ENCODE measurements around the gene ZNF155. TPM values are rescaled to one million over a fixed set of nuclear protein-coding genes. Genes with fewer than 3 reads are reported as not detected.

The ZNF155 gene
- total and polyA plus RNA-seq, 10 of the 15 experiments (the other 5 are each of a cell fraction or from before 2014, with no cell fraction given), result 2.4 to 12.2 (median 5.6) TPM

DNA sequence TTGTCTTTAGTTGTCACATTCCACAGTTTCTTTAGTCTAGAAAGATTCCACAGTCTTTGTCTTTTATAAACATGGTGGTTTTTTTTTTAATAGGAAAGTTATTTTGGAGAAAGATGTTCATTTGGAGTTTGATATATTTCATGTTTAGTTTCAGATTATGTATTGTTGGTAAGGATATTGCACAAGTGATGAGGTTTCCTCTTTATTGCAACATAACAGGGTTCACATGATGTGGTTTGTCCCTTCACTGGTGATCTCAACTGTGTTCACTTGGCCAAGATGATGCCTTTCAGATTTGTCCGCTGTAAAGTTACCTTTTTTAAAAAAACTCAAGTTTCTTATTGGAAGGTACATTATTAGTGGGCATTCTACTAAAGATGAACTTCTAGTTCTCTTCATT is 22.0 kb downstream of the ZNF155 start:
- TF ChIP-seq GATAD2B (conservative IDR thresholded peaks at IDR 0.05; ENCODE audit: low read depth) (no peak), FOS (IDR thresholded peaks at IDR 0.05; ENCODE audit: borderline replicate concordance, extremely low read depth, insufficient read length) (no peak), FOXK2 (IDR thresholded peaks at IDR 0.05) (no peak), RELA (IDR thresholded peaks at IDR 0.05; ENCODE audit: borderline replicate concordance, partially characterized antibody) (no peak), RB1 (IDR thresholded peaks at IDR 0.05; ENCODE audit: borderline replicate concordance) (no peak), SMAD1 (IDR thresholded peaks at IDR 0.05; ENCODE audit: low read depth, partially characterized antibody) (no peak), ZNF207 (IDR thresholded peaks at IDR 0.05; ENCODE audit: borderline replicate concordance) (no peak), TAF1 (IDR thresholded peaks at IDR 0.05; ENCODE audit: borderline replicate concordance, low read depth, low read length) (no peak), RCOR1 (conservative IDR thresholded peaks at IDR 0.05; ENCODE audit: low read depth, low read length) (no peak), FOXM1 (IDR thresholded peaks at IDR 0.05; ENCODE audit: low read depth, low read length) (no peak), PAX8 (IDR thresholded peaks at IDR 0.05) (no peak), SUPT20H (IDR thresholded peaks at IDR 0.05; ENCODE audit: borderline replicate concordance, control insufficient read depth, low read depth, low read length) (no peak), HDAC6 (IDR thresholded peaks at IDR 0.05; ENCODE audit: unreplicated experiment) (no peak), NBN (IDR thresholded peaks at IDR 0.05) (no peak), MXI1 (IDR thresholded peaks at IDR 0.05; ENCODE audit: low read depth, low read length) (no peak), TCF12 (IDR thresholded peaks at IDR 0.05; ENCODE audit: low read depth, low read length) (no peak), TCF7 (IDR thresholded peaks at IDR 0.05; ENCODE audit: borderline replicate concordance) (no peak), GABPA (IDR thresholded peaks at IDR 0.05; ENCODE audit: low read depth) (no peak)
- TF ChIP-seq, protein P1, sequence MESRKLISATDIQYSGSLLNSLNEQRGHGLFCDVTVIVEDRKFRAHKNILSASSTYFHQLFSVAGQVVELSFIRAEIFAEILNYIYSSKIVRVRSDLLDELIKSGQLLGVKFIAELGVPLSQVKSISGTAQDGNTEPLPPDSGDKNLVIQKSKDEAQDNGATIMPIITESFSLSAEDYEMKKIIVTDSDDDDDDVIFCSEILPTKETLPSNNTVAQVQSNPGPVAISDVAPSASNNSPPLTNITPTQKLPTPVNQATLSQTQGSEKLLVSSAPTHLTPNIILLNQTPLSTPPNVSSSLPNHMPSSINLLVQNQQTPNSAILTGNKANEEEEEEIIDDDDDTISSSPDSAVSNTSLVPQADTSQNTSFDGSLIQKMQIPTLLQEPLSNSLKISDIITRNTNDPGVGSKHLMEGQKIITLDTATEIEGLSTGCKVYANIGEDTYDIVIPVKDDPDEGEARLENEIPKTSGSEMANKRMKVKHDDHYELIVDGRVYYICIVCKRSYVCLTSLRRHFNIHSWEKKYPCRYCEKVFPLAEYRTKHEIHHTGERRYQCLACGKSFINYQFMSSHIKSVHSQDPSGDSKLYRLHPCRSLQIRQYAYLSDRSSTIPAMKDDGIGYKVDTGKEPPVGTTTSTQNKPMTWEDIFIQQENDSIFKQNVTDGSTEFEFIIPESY (IDR thresholded peaks at IDR 0.05), result no peak
- TF ChIP-seq, protein P2, sequence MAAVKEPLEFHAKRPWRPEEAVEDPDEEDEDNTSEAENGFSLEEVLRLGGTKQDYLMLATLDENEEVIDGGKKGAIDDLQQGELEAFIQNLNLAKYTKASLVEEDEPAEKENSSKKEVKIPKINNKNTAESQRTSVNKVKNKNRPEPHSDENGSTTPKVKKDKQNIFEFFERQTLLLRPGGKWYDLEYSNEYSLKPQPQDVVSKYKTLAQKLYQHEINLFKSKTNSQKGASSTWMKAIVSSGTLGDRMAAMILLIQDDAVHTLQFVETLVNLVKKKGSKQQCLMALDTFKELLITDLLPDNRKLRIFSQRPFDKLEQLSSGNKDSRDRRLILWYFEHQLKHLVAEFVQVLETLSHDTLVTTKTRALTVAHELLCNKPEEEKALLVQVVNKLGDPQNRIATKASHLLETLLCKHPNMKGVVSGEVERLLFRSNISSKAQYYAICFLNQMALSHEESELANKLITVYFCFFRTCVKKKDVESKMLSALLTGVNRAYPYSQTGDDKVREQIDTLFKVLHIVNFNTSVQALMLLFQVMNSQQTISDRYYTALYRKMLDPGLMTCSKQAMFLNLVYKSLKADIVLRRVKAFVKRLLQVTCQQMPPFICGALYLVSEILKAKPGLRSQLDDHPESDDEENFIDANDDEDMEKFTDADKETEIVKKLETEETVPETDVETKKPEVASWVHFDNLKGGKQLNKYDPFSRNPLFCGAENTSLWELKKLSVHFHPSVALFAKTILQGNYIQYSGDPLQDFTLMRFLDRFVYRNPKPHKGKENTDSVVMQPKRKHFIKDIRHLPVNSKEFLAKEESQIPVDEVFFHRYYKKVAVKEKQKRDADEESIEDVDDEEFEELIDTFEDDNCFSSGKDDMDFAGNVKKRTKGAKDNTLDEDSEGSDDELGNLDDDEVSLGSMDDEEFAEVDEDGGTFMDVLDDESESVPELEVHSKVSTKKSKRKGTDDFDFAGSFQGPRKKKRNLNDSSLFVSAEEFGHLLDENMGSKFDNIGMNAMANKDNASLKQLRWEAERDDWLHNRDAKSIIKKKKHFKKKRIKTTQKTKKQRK (IDR thresholded peaks at IDR 0.05; ENCODE audit: low read depth, low read length), result no peak
- Histone ChIP-seq H3K9me3 (replicated peaks; ENCODE audit: control insufficient read depth, insufficient read depth, low read length) (peaks cover 23% of the 10 kb centered on the region), H3K9ac (ENCODE audit: control insufficient read depth, insufficient read depth, low read length) (no peak overlapping the region), H3K79me2 (ENCODE audit: control insufficient read depth, insufficient read depth, low read length) (peaks cover 12% of the 10 kb centered on the region), H3K36me3 (ENCODE audit: control insufficient read depth in 2 of 2, insufficient read depth in 2 of 2, low read length in 1 of 2) (peaks cover 8 to 32% of the 10 kb centered on the region in 2 experiments), H3K27me3 (replicated peaks in 1 of 2; ENCODE audit: control insufficient read depth in 2 of 2, insufficient read depth in 2 of 2, low read length in 1 of 2) (no peaks in the 10 kb centered on the region), H3K27ac (ENCODE audit: control insufficient read depth, insufficient read depth) (no peak overlapping the region), H3K4me1 (ENCODE audit: control insufficient read depth, insufficient read depth, low read length) (peaks cover 7% of the 10 kb centered on the region), H4K20me1 (ENCODE audit: control insufficient read depth, insufficient read depth) (no peaks in the 10 kb centered on the region), H2AFZ (ENCODE audit: control insufficient read depth, low read depth, low read length) (no peak overlapping the region), H3K4me3 (no peak overlapping the region), H3K4me2 (ENCODE audit: control insufficient read depth, insufficient read depth) (no peak overlapping the region)
- in situ Hi-C loops (cut with MboI), result no loop called here
- WGBS (ENCODE audit: insufficient coverage, insufficient replicate concordance, low lambda C conversion rate, missing lambda C conversion rate), result 91% methylated on average over 1 of the region's 1 CpG
- intact Hi-C loops (cut with micrococcal nuclease; ENCODE audit: unreplicated experiment), result no loop called here
- FAIRE-seq (no peak), DNase-seq (ENCODE audit: low read depth, low spot score) (no peak), ATAC-seq (no peak)
- no TSS peak for BruUV-seq (replicated peaks)
- ChIA-PET POLR2A (no interaction called here), RAD21 (ENCODE audit: unreplicated experiment) (no interaction called here), SMC1A (ENCODE audit: uncharacterized antibody, unreplicated experiment) (no interaction called here), CTCF (no interaction called here)
